GM10266 (cell line): ENCODE results near the gene ZMIZ1.

ENCODE experiments used
- DNase-seq: peaks from one replicate; pipeline ENCODE4 v3.0.0; 2012; ENCODE audit errors: extremely low spot score
- TF ChIP-seq, protein P1 (sequence below): IDR thresholded peaks from 2 replicates; pipeline ENCODE4 v1.5.1; 2012; ENCODE audit warnings: mild to moderate bottlenecking, low read depth; ENCODE audit not compliant: control insufficient read depth, insufficient read depth; ENCODE audit errors: missing control alignments

ZMIZ1 gene

DNA sequence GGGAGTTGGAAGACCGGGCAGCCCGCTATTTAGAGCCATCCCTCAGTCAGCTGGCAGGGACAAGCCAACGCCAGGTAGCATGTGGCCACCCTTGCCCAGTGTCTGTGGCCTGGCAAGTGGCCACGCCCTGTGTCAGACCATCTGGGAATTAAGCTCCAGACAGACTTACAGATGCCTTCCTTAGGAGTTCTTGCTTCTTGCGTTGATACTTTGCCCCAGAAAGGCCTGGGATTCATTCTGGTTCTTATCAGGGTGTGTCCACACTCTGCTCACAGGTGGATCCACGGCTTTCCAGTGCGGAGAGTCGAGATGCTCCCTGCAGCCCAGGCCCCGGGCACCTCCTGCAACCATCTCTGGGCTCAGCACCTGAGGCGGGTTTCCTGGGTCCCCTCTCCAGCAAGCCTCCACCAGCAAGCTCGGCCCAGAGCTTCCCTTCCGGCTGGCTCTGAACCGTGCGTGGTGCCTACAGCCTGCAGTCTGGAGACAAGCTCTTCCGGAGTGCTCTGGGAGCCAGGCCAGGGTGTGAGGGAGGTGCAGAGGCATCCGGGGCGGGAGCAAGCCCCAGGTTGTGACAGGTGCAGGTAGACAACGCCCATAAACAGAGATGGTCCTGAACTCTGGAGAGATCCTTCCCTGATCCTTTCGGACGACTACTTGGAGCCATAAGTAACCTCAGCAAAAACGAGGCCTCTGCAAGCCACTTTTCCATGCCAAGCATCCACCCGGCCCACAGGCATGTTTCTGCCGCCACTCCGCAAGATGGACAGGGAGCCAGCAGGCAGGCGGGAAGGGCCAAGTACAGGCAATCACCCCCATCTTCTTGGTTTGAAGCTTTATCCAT is 246.2 kb downstream of the ZMIZ1 start:
- no peak for DNase-seq
- TF ChIP-seq, protein P1, sequence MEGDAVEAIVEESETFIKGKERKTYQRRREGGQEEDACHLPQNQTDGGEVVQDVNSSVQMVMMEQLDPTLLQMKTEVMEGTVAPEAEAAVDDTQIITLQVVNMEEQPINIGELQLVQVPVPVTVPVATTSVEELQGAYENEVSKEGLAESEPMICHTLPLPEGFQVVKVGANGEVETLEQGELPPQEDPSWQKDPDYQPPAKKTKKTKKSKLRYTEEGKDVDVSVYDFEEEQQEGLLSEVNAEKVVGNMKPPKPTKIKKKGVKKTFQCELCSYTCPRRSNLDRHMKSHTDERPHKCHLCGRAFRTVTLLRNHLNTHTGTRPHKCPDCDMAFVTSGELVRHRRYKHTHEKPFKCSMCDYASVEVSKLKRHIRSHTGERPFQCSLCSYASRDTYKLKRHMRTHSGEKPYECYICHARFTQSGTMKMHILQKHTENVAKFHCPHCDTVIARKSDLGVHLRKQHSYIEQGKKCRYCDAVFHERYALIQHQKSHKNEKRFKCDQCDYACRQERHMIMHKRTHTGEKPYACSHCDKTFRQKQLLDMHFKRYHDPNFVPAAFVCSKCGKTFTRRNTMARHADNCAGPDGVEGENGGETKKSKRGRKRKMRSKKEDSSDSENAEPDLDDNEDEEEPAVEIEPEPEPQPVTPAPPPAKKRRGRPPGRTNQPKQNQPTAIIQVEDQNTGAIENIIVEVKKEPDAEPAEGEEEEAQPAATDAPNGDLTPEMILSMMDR = no peak

DNA sequence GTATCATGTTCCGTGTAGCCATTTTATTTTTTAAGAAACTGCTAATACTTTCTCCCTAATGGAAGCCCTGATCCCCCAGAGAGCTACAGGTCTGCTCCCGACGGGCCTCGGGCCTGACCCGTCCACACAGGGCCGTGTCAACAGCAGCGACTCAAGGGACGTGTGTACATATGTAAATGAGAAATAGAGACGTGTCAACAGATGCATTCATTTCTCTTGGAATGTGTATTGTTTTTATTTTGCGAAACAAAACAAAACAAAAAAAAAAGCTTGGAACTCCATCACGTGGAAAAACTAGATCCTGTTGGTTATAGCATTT is 246.8 kb downstream of the ZMIZ1 start:
- TF ChIP-seq, protein P1 = no peak
- no peak for DNase-seq

DNA sequence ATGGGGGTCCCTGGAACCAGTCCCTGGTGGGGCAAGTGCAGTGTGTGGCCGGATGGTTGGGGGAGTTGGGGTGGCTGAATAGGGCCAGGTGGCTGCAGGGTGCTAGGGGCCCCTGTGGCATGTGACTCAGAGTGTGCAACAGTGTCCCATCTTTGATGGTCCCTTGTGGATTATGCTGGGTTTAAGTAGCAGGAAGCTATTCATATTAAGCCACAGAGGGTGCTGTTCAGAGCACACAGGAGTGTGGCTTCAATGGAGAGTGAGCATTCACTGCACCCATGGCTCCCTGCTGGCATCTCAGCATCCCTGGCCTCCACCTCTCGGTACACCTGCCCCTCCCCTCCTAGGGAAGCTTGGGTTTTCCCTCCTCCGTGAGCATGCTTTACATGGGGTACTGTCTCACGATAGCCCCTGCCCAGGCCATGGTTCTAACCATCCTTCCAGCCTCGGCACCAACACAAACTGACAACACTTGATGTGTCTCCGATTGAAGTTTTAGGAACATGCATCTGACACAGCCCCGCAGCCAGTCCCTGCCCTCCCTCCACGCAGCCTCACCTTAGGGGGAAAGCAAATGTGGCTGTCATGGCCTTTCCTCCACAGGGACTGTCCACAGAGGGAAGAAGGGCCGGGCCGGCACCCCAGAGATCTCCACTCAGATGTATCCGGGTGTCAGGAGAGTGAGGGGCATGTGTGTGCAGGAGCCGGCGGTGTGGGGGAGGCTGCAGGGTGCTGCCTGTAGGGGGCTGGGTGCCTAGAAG is 248.1 kb downstream of the ZMIZ1 start:
- no peak for DNase-seq

DNA sequence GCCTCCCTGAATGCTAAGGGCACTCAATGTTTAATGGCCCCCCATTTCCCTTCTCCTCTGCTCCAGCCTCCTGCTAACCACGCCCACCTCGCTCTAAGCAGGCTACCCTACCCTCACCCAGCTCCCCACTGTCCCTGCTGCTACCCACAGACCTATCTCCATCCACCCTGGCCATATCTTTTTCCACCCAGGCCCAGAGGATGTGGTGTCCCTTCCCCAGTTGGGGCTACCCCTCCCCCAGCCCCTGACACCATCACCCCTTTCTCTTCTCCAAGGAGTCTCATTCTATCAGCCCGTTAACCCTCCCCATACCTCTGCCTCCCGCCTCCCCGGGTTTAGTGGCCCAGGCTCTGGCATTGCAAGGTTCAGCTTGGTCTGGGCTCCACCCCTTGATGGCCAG is 249.6 kb downstream of the ZMIZ1 start:
- DNase-seq = no peak
- TF ChIP-seq, protein P1 = no peak

More for the DNA sequence above, 248.1 kb downstream of the ZMIZ1 start:
- TF ChIP-seq, protein P1 = no peak

DNA sequence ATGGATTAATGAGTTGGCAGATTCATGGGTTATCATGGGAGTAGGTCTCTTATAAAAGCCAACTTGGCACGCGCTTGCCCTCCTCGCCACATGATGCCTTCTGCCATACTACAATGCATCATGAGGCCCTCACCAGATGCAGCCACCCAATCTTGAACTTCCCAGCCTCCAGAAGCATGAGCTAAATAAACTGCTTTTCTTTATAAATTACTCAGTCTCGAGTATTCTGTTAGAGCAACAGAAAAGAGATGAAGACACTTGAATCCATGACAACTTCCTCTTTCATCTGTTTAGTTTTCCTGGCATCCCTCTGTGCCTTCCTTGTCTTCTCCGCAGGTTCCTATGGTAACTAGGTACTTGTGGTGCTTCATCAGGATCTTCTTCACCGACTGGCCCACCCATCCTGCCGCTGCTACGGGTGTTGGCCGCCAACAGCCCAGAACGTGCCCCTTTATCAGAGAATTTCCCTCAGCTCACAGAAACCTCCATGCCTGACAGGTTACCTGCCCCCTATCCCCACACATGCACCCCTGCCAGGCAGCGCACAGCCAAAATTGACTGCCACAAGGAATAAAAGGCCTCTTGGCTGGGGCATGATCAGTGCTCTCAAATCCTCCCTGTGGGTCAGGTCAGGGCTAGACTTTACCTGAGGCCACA is 250.5 kb downstream of the ZMIZ1 start:
- TF ChIP-seq, protein P1 = no peak
- no peak for DNase-seq

DNA sequence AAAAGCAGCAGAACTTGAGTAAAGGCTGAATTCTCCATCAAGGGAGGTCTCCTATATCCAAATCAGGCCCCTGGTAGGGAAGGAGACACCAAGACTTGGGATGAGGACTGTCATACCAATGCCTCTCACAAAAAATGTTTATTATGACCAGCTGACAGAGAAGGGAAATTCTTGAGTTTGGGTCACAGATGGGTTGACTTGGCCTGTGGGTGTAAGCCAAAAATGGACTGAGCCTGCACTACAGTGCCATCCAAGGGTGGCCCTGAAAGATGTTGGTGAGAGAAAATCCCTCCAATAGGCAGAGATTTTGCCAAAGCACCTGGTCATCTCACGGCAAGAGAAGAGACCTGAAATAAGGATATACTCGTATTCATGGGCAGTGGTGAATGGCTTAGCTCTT is 251.6 kb downstream of the ZMIZ1 start:
- TF ChIP-seq, protein P1 = no peak
- DNase-seq = no peak
